ENCODE data around the gene NELFE.

GRCh38 chr6:31972709-31973350 is 14.1 kb upstream of the NELFE start:
- TF ChIP-seq CTCF (IDR thresholded peaks at IDR 0.05; ENCODE audit: low read depth, low read length) (no peak), POLR2A (IDR thresholded peaks at IDR 0.05; ENCODE audit: extremely low read depth, insufficient read length) (no peak)
